Small intestine (tissue), 7 donors: ENCODE results near the gene XRCC1. TPM values are rescaled to one million over a fixed set of nuclear protein-coding genes. Genes with fewer than 3 reads are reported as not detected.
"Not testable (repeated sequence)": the region's sequence is repeated elsewhere in the genome, so short reads cannot be mapped to it uniquely, and the experiment has no call there.

Experiments used
- DNase-seq, 2 donors: peaks; one replicate each; pipeline versions ENCODE4 v3.0.0 to v3.0.0-alpha.2; 2013
- FAIRE-seq: peaks from 2 replicates; lab custom pipeline; 2012; peaks lifted over from hg19 to GRCh38; lab: Jason Lieb, UNC
- H3K27ac ChIP-seq, 3 donors: one replicate each; pipeline ENCODE4 v1.5.1; 2013; ENCODE audit warnings: low read length in 2 of 3, mild to moderate bottlenecking in 2 of 3, control low read depth in 1 of 3, inconsistent platforms in 1 of 3, low read depth in 1 of 3, moderate library complexity in 1 of 3
- H3K27me3 ChIP-seq, 3 donors: one replicate each; pipeline ENCODE4 v1.6.1; 2013; ENCODE audit warnings: low read length in 3 of 3, inconsistent platforms in 1 of 3; ENCODE audit not compliant: control insufficient read depth in 3 of 3, insufficient read depth in 3 of 3
- H3K36me3 ChIP-seq, 3 donors: one replicate each; pipeline ENCODE4 v1.6.1; 2013; ENCODE audit warnings: low read length in 3 of 3, inconsistent platforms in 1 of 3, low read depth in 1 of 3, mild to moderate bottlenecking in 1 of 3, moderate library complexity in 1 of 3; ENCODE audit not compliant: control insufficient read depth in 3 of 3, insufficient read depth in 2 of 3
- H3K4me1 ChIP-seq, 3 donors: one replicate each; pipeline ENCODE4 v1.6.1; 2013; ENCODE audit warnings: low read length in 2 of 3, inconsistent platforms in 1 of 3, low read depth in 1 of 3, mild to moderate bottlenecking in 1 of 3, moderate library complexity in 1 of 3; ENCODE audit not compliant: control insufficient read depth in 3 of 3, insufficient read depth in 2 of 3
- H3K4me3 ChIP-seq, 3 donors: one replicate each; pipeline ENCODE4 v1.5.1; 2013; ENCODE audit warnings: low read length in 3 of 3, control low read depth in 1 of 3, inconsistent platforms in 1 of 3, low read depth in 1 of 3, mild to moderate bottlenecking in 1 of 3, moderate library complexity in 1 of 3
- H3K9me3 ChIP-seq, 2 donors: one replicate each; pipeline ENCODE4 v1.6.1; 2013; ENCODE audit warnings: low read depth in 1 of 2, low read length in 1 of 2; ENCODE audit not compliant: control insufficient read depth in 2 of 2, insufficient read depth in 1 of 2
- WGBS, 3 donors: extraction: QIAGEN DNeasy Blood & Tissue Kit; methylation state at CpG; one replicate each; pipeline ENCODE4 v1.1.7; 2013; 5-methylcytosine and 5-hydroxymethylcytosine counted together
- polyA plus RNA-seq, 4 donors: library from polyadenylated mRNA; stranded (reverse) in 3 of 4; unstranded in 1 of 4; fragments of 200-250 nt in 3 of 4; fragments of 120-200 nt in 1 of 4; gene quantifications; one replicate each; pipeline versions ENCODE4 v1.2.1 to v1.2.3, GENCODE V29; 2013
- donor health status: healthy with polysubstance abuse.
- donor health status: control.
- donor health status: control.
- donor health status: Bipolar disorder and iron deficiency.
- donor health status: healthy.

The XRCC1 gene
- polyA plus RNA-seq, 4 donors: 9.7 to 46.3 (median 16.0) TPM

DNA sequence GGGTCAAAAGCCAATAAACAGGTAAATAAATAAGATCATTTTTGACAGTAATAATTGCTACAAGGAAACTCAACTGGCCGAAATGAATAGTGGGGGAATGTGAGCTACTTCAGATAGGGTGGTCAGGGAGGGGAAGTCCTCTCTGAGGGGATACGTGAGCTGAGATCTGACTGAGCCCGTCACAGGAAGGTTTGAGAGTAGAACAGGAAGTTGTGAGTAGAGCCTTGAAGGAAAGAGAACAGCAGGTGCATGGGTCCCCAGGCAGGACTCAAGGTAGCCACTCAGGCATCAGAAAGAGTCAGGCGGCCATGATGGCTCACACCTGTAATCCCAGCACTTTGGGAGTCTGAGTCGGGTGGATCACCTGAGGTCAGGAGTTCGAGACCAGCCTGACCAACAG lies 14.4 kb upstream of the XRCC1 start:
- H3K27me3 ChIP-seq: no peaks in the 10 kb centered on the region
- no peak overlapping the region for H3K4me3 ChIP-seq
- peaks cover 2 to 69% (median 6%) of the 10 kb centered on the region in 3 donors for H3K36me3 ChIP-seq
- 73 to 88% (median 76%) methylated on average over 6 of the region's 6 CpGs for WGBS, 3 donors
- no peak for DNase-seq
- peaks cover 0 to 14% (median 0%) of the 10 kb centered on the region in 3 donors for H3K4me1 ChIP-seq
- FAIRE-seq: no peak
- H3K27ac ChIP-seq: no peak overlapping the region
- H3K9me3 ChIP-seq: no peaks in the 10 kb centered on the region

GRCh38 chr19:43589277-43589676 lies 13.9 kb upstream of the XRCC1 start:
- WGBS, 3 donors: 89 to 91% (median 90%) methylated on average over 5 of the region's 5 CpGs
- Histone ChIP-seq H3K27me3 (no peaks in the 10 kb centered on the region), H3K36me3 (peaks cover 2 to 69% (median 6%) of the 10 kb centered on the region in 3 donors), H3K4me1 (peaks cover 0 to 14% (median 0%) of the 10 kb centered on the region in 3 donors), H3K27ac (no peak overlapping the region), H3K9me3 (no peaks in the 10 kb centered on the region), H3K4me3 (no peak overlapping the region)
- DNase-seq: no peak
- FAIRE-seq: no peak

DNA sequence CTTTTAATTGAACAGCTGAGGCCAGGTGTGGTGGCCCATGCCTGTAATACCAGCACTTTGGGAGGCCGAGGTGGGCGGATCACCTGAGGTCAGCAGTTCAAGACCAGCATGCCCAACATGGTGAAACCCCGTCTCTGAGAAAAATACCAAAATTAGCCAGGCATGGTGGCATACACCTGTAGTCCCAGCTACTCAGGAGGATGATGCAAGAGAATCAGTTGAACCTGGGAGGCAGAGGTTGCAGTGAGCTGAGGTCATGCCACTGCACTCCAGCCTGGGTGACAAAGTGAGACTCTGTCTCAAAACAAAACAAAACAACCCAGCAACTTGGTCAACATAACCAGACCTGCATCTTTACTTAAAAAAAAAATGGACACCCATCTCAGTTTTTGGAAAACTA lies 11.7 kb upstream of the XRCC1 start:
- not testable (repeated sequence) for H3K27me3 ChIP-seq, FAIRE-seq
- 94 to 99% (median 98%) methylated on average over 3 of the region's 3 CpGs for WGBS, 3 donors

DNA sequence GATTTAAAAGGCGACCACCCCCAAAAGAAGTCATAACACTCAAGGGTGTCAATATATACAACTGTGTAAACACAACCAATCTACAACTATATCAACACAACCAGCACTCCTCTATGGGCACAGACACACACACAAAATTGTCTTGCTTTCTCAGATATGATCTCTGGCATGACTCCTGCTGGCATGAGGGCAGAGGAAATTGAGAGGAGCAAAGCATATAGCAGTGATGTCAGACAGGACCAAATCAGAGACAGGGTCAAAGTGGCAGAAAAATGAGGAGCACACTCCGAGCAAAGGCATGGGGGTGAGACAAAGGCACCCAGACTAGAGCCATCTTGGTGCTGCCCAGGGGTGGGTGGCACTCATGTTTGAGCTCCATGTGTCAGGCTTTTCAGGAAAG lies 11.0 kb upstream of the XRCC1 start:
- H3K27me3 ChIP-seq: no peaks in the 10 kb centered on the region
- peaks cover 0 to 16% (median 0%) of the 10 kb centered on the region in 3 donors for H3K4me1 ChIP-seq
- H3K36me3 ChIP-seq: peaks cover 0 to 47% (median 2%) of the 10 kb centered on the region in 3 donors
- 70 to 93% (median 88%) methylated on average over 2 of the region's 2 CpGs for WGBS, 3 donors
- FAIRE-seq (no peak), DNase-seq (no peak)
- no peak overlapping the region for H3K4me3 ChIP-seq
- no peaks in the 10 kb centered on the region for H3K9me3 ChIP-seq
- H3K27ac ChIP-seq: no peak overlapping the region

More for the DNA sequence above, 11.7 kb upstream of the XRCC1 start:
- not testable (repeated sequence) for H3K27ac ChIP-seq, H3K4me1 ChIP-seq, H3K9me3 ChIP-seq, DNase-seq, H3K4me3 ChIP-seq
- peaks cover 0 to 54% (median 2%) of the 10 kb centered on the region in 3 donors for H3K36me3 ChIP-seq

DNA sequence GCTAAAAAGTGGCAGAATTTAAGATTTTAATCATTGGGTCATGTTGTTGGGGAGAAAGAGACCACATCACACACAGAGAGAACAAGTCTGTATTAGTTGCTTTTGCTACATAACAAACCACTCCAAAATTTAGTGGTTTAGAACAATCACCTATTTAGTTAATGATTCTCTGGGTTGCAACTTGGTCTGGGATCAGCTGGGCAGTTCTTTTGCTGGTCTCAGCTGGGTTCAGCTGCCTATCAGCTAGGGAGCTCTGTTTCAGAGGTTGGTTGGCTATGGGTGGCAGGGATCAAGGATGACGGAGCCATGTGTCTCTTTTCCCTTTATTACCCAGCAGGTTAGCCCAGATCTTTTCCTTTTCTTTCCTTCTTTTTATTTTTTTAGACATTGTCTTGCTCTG lies 9.2 kb upstream of the XRCC1 start:
- DNase-seq: peak in 1 of 2 donors; percentile 28
- H3K4me3 ChIP-seq: no peak overlapping the region
- no peak for FAIRE-seq
- H3K27me3 ChIP-seq: no peaks in the 10 kb centered on the region
- peaks cover 0 to 29% (median 2%) of the 10 kb centered on the region in 3 donors for H3K36me3 ChIP-seq
- peaks cover 0 to 28% (median 0%) of the 10 kb centered on the region in 3 donors for H3K4me1 ChIP-seq
- H3K27ac ChIP-seq: peak overlapping the region in 2 of 3 donors; percentile 51 to 70
- no peaks in the 10 kb centered on the region for H3K9me3 ChIP-seq
- 70 to 95% (median 90%) methylated on average over 1 of the region's 1 CpG for WGBS, 3 donors

DNA sequence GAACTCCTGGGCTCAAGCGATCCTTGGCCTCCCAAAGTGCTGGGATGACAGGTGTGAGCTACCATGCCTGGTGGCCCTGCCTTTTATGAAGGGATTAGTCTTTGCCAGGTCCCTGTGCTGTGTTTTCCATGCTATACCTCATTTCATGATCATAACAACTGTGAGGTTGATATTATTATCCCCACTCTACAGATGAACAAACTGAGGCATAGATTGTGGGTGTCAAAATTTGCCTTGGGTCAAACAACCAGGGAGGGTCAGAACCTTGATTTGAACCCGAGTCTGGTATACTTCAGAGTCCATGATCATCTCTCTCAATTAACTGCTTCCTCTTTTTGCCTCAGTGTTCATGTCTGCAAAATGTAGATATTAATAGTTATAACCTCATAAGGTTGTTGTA lies 7.2 kb upstream of the XRCC1 start:
- Histone ChIP-seq H3K9me3 (no peaks in the 10 kb centered on the region), H3K36me3 (peaks cover 0 to 23% (median 2%) of the 10 kb centered on the region in 3 donors), H3K4me3 (no peak overlapping the region), H3K4me1 (peaks cover 0 to 28% (median 0%) of the 10 kb centered on the region in 3 donors), H3K27ac (no peak overlapping the region), H3K27me3 (no peaks in the 10 kb centered on the region)
- FAIRE-seq (no peak), DNase-seq (no peak)
- 90 to 93% (median 92%) methylated on average over 2 of the region's 2 CpGs for WGBS, 3 donors

GRCh38 chr19:43581467-43581866 lies 6.1 kb upstream of the XRCC1 start:
- H3K4me1 ChIP-seq: peaks cover 0 to 28% (median 0%) of the 10 kb centered on the region in 3 donors
- peak overlapping the region in 1 of 3 donors; percentile 80 for H3K4me3 ChIP-seq
- DNase-seq (peak in 1 of 2 donors; percentile 28), FAIRE-seq (no peak)
- H3K27ac ChIP-seq: no peak overlapping the region
- WGBS, 3 donors: 65 to 70% (median 66%) methylated on average over 7 of the region's 7 CpGs
- H3K36me3 ChIP-seq: peaks cover 0 to 21% (median 0%) of the 10 kb centered on the region in 3 donors
- H3K27me3 ChIP-seq: no peaks in the 10 kb centered on the region
- H3K9me3 ChIP-seq: no peaks in the 10 kb centered on the region

GRCh38 chr19:43578787-43579186 lies 3.5 kb upstream of the XRCC1 start:
- no peak for FAIRE-seq
- WGBS, 3 donors: 90 to 92% (median 90%) methylated on average over 3 of the region's 3 CpGs
- Histone ChIP-seq H3K27ac (no peak overlapping the region), H3K9me3 (no peaks in the 10 kb centered on the region), H3K4me3 (no peak overlapping the region), H3K4me1 (peaks cover 0 to 34% (median 0%) of the 10 kb centered on the region in 3 donors), H3K36me3 (peaks cover 0 to 8% (median 0%) of the 10 kb centered on the region in 3 donors), H3K27me3 (no peaks in the 10 kb centered on the region)
- DNase-seq: no peak
